Kidney (tissue), 22 donors: ENCODE results near the gene SH3BP5L. TPM values are rescaled to one million over a fixed set of nuclear protein-coding genes. Genes with fewer than 3 reads are reported as not detected.

Source experiments
- DNase-seq, 5 donors: peaks; one replicate each; pipeline ENCODE4 v3.0.0-alpha.2; 2013 to 2020
- FAIRE-seq: peaks from 2 replicates; lab custom pipeline; 2012; peaks lifted over from hg19 to GRCh38; lab: Jason Lieb, UNC
- H3K27ac ChIP-seq, 2 donors: one replicate each; pipeline ENCODE4 v1.7.0; 2013; ENCODE audit warnings: low read depth in 2 of 2, low read length in 2 of 2, inconsistent platforms in 1 of 2
- H3K27me3 ChIP-seq: one replicate; pipeline ENCODE4 v1.7.1; 2013; ENCODE audit warnings: low read length, inconsistent platforms; ENCODE audit not compliant: control insufficient read depth, insufficient read depth
- H3K36me3 ChIP-seq, 3 donors: one replicate each; pipeline versions ENCODE4 v1.7.0 to v1.7.1; 2013; ENCODE audit warnings: low read length in 3 of 3, control low read depth in 1 of 3, inconsistent platforms in 1 of 3; ENCODE audit not compliant: insufficient read depth in 3 of 3, control insufficient read depth in 2 of 3
- H3K4me1 ChIP-seq, 3 donors: one replicate each; pipeline versions ENCODE4 v1.7.0 to v1.7.1; 2013; ENCODE audit warnings: low read length in 3 of 3, inconsistent platforms in 1 of 3, low read depth in 1 of 3; ENCODE audit not compliant: control insufficient read depth in 2 of 3, insufficient read depth in 2 of 3
- H3K4me3 ChIP-seq, 3 donors: one replicate each; pipeline versions ENCODE4 v1.7.0 to v1.8.1; 2013; ENCODE audit warnings: low read length in 3 of 3, control low read depth in 1 of 3, inconsistent platforms in 1 of 3
- H3K9ac ChIP-seq, 3 donors: one replicate each; pipeline versions ENCODE4 v1.7.0 to v1.7.1; 2013; ENCODE audit warnings: low read length in 3 of 3, control low read depth in 1 of 3, inconsistent platforms in 1 of 3
- H3K9me3 ChIP-seq, 3 donors: one replicate each; pipeline versions ENCODE4 v1.7.0 to v1.7.1; 2013; ENCODE audit warnings: low read length in 3 of 3, control low read depth in 1 of 3, inconsistent platforms in 1 of 3; ENCODE audit not compliant: control insufficient read depth in 2 of 3, insufficient read depth in 1 of 3
- CTCF ChIP-seq: IDR thresholded peaks from 3 replicates; pipeline ENCODE4 v1.5.1; 2012; ENCODE audit warnings: mild to moderate bottlenecking, moderate library complexity, borderline replicate concordance; ENCODE audit not compliant: insufficient read depth; ENCODE audit errors: extremely low read depth
- intact Hi-C: fragments of 100-400 bp; cut with DNase I; formaldehyde crosslinking; loops from one replicate; pipeline ENCODE4 v1.11.1; 2022
- long read RNA-seq, 10 donors: library from polyadenylated mRNA in 1 of 10; unstranded in 1 of 10; transcript quantifications; one replicate each; pipeline ENCODE4 v2.0.0 and lab custom pipeline, GENCODE V29; 2021 to 2026
- polyA plus RNA-seq: library from polyadenylated mRNA; stranded (reverse); fragments of 350-450 nt; fragmentation: Illumina TruSeq; extraction: RNeasy Lipid Tissue Mini Kit (QIAGEN cat#74804); gene quantifications from one replicate; pipeline ENCODE4 v1.2.3, GENCODE V29; 2014; ENCODE audit warnings: low read depth, low replicate concordance; ENCODE audit not compliant: insufficient read depth
- total RNA-seq: library from RNA; stranded (reverse); fragmentation: NEBNext Ultra II Directional; extraction: Animal tissue kit (Norgen Biotek cat#: 25700); gene quantifications from one replicate; pipeline ENCODE4 v1.2.1, GENCODE V29; 2021
- donor health status: control.
- donor health status: control.
- donor health status: control.
- donor health status: control.
- donor health status: control.
- donor health status: DM: yes; HTN: yes; CAD: no.
- donor health status: Normal renal cell carcinoma (clear cell type).

Gene SH3BP5L
- total RNA-seq (24.9 TPM), polyA plus RNA-seq (16.6 TPM)
- long read RNA-seq, donor 1, partial matches to known transcripts: 0 of 2 reads
- long read RNA-seq, donor 1, other reads (novel, unspliced or antisense): 0 of 2 reads
- long read RNA-seq, donor 2, transcript SH3BP5L-201 (7 exons, 3,861 nt): major isoform, 6 of 6 reads
- long read RNA-seq, donor 2, partial matches to known transcripts: 0 of 6 reads
- long read RNA-seq, donor 2, other reads (novel, unspliced or antisense): 0 of 6 reads
- long read RNA-seq, donor 3, partial matches to known transcripts: 0 of 3 reads
- long read RNA-seq, donor 3, other reads (novel, unspliced or antisense): 0 of 3 reads
- long read RNA-seq, donor 4, partial matches to known transcripts: 0 of 3 reads
- long read RNA-seq, donor 4, other reads (novel, unspliced or antisense): 0 of 3 reads
- long read RNA-seq, donor 5: 0 reads
- long read RNA-seq, donor 6, partial matches to known transcripts: 0 of 1 reads
- long read RNA-seq, donor 6, other reads (novel, unspliced or antisense): 0 of 1 reads
- long read RNA-seq, donor 7, partial matches to known transcripts: 1 of 2 reads
- long read RNA-seq, donor 7, other reads (novel, unspliced or antisense): 1 of 2 reads
- long read RNA-seq, donor 8: 0 reads
- long read RNA-seq, donor 9, partial matches to known transcripts: 0 of 3 reads
- long read RNA-seq, donor 9, other reads (novel, unspliced or antisense): 0 of 3 reads
- long read RNA-seq, donor 10, partial matches to known transcripts: 0 of 6 reads
- long read RNA-seq, donor 10, other reads (novel, unspliced or antisense): 0 of 6 reads

- H3K4me1 ChIP-seq: peaks cover 5 to 45% (median 23%) of the 10 kb centered on the region in 3 donors
- peak within 1 kb of the TSS; percentile 96 to 99 for H3K27ac ChIP-seq
- no peaks in the 10 kb centered on the region for H3K27me3 ChIP-seq
- intact Hi-C loops: no loop called here
- H3K9me3 ChIP-seq: no peaks in the 10 kb centered on the region
- peak within 1 kb of the TSS; percentile 95 to 97 (median 96) for H3K9ac ChIP-seq
- peak within 1 kb of the TSS; percentile 92 to 98 (median 94) for H3K4me3 ChIP-seq
- FAIRE-seq: no peak
- TF ChIP-seq CTCF: peak; percentile 58
- DNase-seq: peak; percentile 96 to 99 (median 97)
- peaks cover 0 to 7% (median 0%) of the 10 kb centered on the region in 3 donors for H3K36me3 ChIP-seq
Observed at GRCh38 chr1:248825909-248826760, at the start of gene SH3BP5L. Gene SH3BP5L, minus strand, starts transcription at chr1:248825915. Its CDS starts 980 bp downstream, at chr1:248824935.

- intact Hi-C loops: no loop called here
- no peak for FAIRE-seq
- no peaks in the 10 kb centered on the region for H3K36me3 ChIP-seq
- H3K4me1 ChIP-seq: peaks cover 0 to 8% (median 0%) of the 10 kb centered on the region in 3 donors
- peak overlapping the region; percentile 30 to 99 (median 97) for H3K9ac ChIP-seq
- no peak for TF ChIP-seq CTCF
- DNase-seq: peak; percentile 88 to 95 (median 94)
- peak overlapping the region; percentile 92 to 98 for H3K27ac ChIP-seq
- no peaks in the 10 kb centered on the region for H3K27me3 ChIP-seq
- H3K4me3 ChIP-seq: peak overlapping the region; percentile 74 to 93 (median 87)
- no peaks in the 10 kb centered on the region for H3K9me3 ChIP-seq
Observed at GRCh38 chr1:248873993-248874533, 48.3 kb upstream of the SH3BP5L start.

GRCh38 chr1:248873409-248873992 is 47.8 kb upstream of the SH3BP5L start:
- Histone ChIP-seq H3K4me3 (peak overlapping the region; percentile 74 to 93 (median 87)), H3K9me3 (no peaks in the 10 kb centered on the region), H3K36me3 (no peaks in the 10 kb centered on the region), H3K27ac (peak overlapping the region; percentile 92 to 98), H3K9ac (peak overlapping the region; percentile 84 to 99 (median 97)), H3K27me3 (no peaks in the 10 kb centered on the region), H3K4me1 (peaks cover 0 to 8% (median 0%) of the 10 kb centered on the region in 3 donors)
- TF ChIP-seq CTCF: no peak
- FAIRE-seq (peak; percentile 35), DNase-seq (peak; percentile 96 to 99 (median 98))
- intact Hi-C loops: no loop called here
